ENCODE measurements around the gene LCN6. TPM values are rescaled to one million over a fixed set of nuclear protein-coding genes. Genes with fewer than 3 reads are reported as not detected.

The LCN6 gene
- total RNA-seq, 1 donor from 2014 or later = not detected

DNA sequence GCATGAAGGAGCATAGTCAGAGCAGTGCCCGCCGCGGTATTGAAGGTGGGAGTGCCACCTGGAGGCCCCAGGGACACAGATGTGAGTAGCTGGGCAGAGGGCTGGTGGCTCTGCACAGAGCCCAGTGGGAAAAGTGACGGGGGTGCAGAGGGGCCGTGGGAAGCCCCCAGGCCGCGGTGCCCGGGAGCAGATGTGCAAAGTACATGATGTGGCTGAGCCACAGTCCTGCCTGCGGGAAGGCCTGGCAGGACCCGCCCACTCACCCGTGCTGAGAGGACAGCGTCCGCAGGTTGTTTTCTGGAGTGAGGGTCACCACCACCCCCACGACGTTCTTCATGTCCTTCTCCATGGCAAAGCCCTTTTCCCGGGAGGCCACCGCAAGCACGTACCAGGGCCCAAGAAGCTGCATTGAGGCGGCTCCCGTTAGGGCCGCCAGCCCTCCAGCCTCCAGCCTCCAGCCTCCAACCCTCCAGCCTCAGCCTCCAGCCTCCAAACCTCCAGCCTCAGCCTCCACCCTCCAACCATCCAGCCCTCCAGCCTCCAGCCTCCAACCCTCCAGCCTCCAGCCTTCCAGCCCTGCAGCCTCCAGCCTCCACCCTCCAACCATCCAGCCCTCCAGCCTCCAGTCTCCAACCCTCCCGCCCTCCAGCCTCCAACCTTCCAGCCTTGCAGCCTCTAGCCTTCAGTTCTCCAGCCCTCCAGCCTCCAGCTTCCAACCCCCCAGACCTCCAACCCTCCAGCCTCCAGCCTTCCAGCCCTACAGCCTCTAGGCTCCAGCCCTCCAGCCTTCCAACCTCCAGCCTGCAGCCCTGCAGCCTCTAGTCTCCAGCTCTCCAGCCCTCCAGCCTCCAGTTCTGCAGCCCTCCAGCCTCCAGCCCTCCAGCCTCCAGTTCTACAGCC, 914 bp downstream of the LCN6 start:
- Mint-ChIP-seq H3K4me1 (ENCODE audit: low read depth, unreplicated experiment) (no peaks in the 10 kb centered on the region), H3K4me3 (ENCODE audit: unreplicated experiment) (no peak overlapping the region), H3K27me3 (ENCODE audit: low read depth, unreplicated experiment) (peaks cover 14% of the 10 kb centered on the region), H3K36me3 (ENCODE audit: low read depth, unreplicated experiment) (peaks cover 2% of the 10 kb centered on the region), H3K27ac (ENCODE audit: unreplicated experiment) (no peak overlapping the region), H3K9me3 (ENCODE audit: unreplicated experiment) (peaks cover 10% of the 10 kb centered on the region)
- H2AFZ ChIP-seq (ENCODE audit: low read depth, low read length) = no peak overlapping the region
- H4K20me1 ChIP-seq (ENCODE audit: insufficient read depth, low read length) = no peaks in the 10 kb centered on the region
- H3K27ac ChIP-seq (ENCODE audit: low read depth, low read length) = no peak overlapping the region
- no peaks in the 10 kb centered on the region for H3K36me3 ChIP-seq (ENCODE audit: insufficient read depth, low read length)
- DNase-seq (ENCODE audit: low read depth) (no peak), FAIRE-seq (no peak)
- no peak overlapping the region for H3K4me3 ChIP-seq (ENCODE audit: insufficient read depth, low read depth, low read length)
- no peaks in the 10 kb centered on the region for H3K79me2 ChIP-seq (ENCODE audit: insufficient read depth, low read length)
- H3K27me3 ChIP-seq (ENCODE audit: insufficient read depth, low read length) = peaks cover 5% of the 10 kb centered on the region
- no peak overlapping the region for H3K4me2 ChIP-seq (ENCODE audit: low read length)
- no peaks in the 10 kb centered on the region for H3K9me3 ChIP-seq (ENCODE audit: insufficient read depth, low read depth, low read length)
- TF ChIP-seq EZH2 (IDR thresholded peaks at IDR 0.05; ENCODE audit: insufficient read depth, low read length) = no peak
- TF ChIP-seq, protein P1, sequence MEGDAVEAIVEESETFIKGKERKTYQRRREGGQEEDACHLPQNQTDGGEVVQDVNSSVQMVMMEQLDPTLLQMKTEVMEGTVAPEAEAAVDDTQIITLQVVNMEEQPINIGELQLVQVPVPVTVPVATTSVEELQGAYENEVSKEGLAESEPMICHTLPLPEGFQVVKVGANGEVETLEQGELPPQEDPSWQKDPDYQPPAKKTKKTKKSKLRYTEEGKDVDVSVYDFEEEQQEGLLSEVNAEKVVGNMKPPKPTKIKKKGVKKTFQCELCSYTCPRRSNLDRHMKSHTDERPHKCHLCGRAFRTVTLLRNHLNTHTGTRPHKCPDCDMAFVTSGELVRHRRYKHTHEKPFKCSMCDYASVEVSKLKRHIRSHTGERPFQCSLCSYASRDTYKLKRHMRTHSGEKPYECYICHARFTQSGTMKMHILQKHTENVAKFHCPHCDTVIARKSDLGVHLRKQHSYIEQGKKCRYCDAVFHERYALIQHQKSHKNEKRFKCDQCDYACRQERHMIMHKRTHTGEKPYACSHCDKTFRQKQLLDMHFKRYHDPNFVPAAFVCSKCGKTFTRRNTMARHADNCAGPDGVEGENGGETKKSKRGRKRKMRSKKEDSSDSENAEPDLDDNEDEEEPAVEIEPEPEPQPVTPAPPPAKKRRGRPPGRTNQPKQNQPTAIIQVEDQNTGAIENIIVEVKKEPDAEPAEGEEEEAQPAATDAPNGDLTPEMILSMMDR (IDR thresholded peaks at IDR 0.05; ENCODE audit: insufficient read depth, low read depth, low read length) = no peak
- no peak overlapping the region for H3K9ac ChIP-seq (ENCODE audit: low read length)
- no peaks in the 10 kb centered on the region for H3K4me1 ChIP-seq (ENCODE audit: insufficient read depth, low read length)

DNA sequence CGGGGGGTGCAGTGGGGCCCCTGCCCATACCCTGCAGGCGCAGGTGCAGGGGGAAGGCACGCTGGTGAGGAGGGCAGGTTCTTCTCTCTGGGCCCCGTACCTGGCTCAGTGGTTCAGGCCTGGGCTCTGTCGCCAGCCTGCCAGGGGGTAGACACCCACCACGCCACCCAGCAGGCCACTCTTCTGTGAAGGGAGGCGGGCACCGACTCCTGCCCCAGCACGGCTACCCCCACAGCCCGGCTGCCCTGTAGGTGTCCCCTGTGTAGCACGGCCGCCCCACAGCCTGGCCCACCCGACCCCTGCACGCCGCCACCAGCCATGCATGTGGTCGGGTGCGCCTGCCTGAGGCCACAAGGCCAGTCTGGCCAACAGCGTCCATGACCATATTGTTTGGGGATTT, 1.7 kb downstream of the LCN6 start:
- H3K4me3 ChIP-seq (ENCODE audit: insufficient read depth, low read depth, low read length) = no peak overlapping the region
- H3K9ac ChIP-seq (ENCODE audit: low read length) = no peak overlapping the region
- no peak overlapping the region for H3K4me3 Mint-ChIP-seq (ENCODE audit: unreplicated experiment)
- peaks cover 4% of the 10 kb centered on the region for H3K9me3 Mint-ChIP-seq (ENCODE audit: unreplicated experiment)
- no peaks in the 10 kb centered on the region for H3K79me2 ChIP-seq (ENCODE audit: insufficient read depth, low read length)
- no peaks in the 10 kb centered on the region for H3K36me3 ChIP-seq (ENCODE audit: insufficient read depth, low read length)
- H3K36me3 Mint-ChIP-seq (ENCODE audit: low read depth, unreplicated experiment) = peaks cover 2% of the 10 kb centered on the region
- FAIRE-seq (no peak), DNase-seq (ENCODE audit: low read depth) (no peak)
- H3K27me3 ChIP-seq (ENCODE audit: insufficient read depth, low read length) = peaks cover 9% of the 10 kb centered on the region
- peaks cover 10% of the 10 kb centered on the region for H3K27me3 Mint-ChIP-seq (ENCODE audit: low read depth, unreplicated experiment)
- H3K27ac ChIP-seq (ENCODE audit: low read depth, low read length) = no peak overlapping the region
- H3K4me2 ChIP-seq (ENCODE audit: low read length) = no peak overlapping the region
- TF ChIP-seq, protein P1 (IDR thresholded peaks at IDR 0.05; ENCODE audit: insufficient read depth, low read depth, low read length) = no peak
- TF ChIP-seq EZH2 (IDR thresholded peaks at IDR 0.05; ENCODE audit: insufficient read depth, low read length) = no peak
- H2AFZ ChIP-seq (ENCODE audit: low read depth, low read length) = no peak overlapping the region
- no peak overlapping the region for H3K27ac Mint-ChIP-seq (ENCODE audit: unreplicated experiment)
- no peaks in the 10 kb centered on the region for H3K4me1 ChIP-seq (ENCODE audit: insufficient read depth, low read length)
- no peaks in the 10 kb centered on the region for H3K9me3 ChIP-seq (ENCODE audit: insufficient read depth, low read depth, low read length)
- no peaks in the 10 kb centered on the region for H3K4me1 Mint-ChIP-seq (ENCODE audit: low read depth, unreplicated experiment)
- no peaks in the 10 kb centered on the region for H4K20me1 ChIP-seq (ENCODE audit: insufficient read depth, low read length)

DNA sequence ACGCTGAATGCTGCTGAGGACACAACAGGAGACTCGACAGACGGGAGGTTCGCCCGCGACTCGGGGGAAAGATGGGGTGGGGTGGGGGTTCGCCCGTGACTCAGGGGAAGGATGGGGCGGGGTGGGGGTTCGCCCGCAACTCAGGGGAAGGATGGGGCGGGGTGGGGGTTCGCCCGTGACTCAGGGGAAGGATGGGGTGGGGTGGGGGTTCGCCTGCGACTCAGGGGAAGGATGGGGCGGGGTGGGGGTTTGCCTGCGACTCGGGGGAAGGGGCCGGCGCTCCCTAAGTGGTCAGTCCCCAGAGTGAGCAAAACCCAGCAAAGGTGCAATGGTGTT, 2.2 kb downstream of the LCN6 start:
- DNase-seq (ENCODE audit: low read depth) (no peak), FAIRE-seq (no peak)
- Mint-ChIP-seq H3K27ac (ENCODE audit: unreplicated experiment) (no peak overlapping the region), H3K9me3 (ENCODE audit: unreplicated experiment) (no peaks in the 10 kb centered on the region), H3K27me3 (ENCODE audit: low read depth, unreplicated experiment) (peaks cover 8% of the 10 kb centered on the region), H3K4me1 (ENCODE audit: low read depth, unreplicated experiment) (no peaks in the 10 kb centered on the region), H3K4me3 (ENCODE audit: unreplicated experiment) (no peak overlapping the region), H3K36me3 (ENCODE audit: low read depth, unreplicated experiment) (peaks cover 2% of the 10 kb centered on the region)
- no peak overlapping the region for H3K9ac ChIP-seq (ENCODE audit: low read length)
- no peak overlapping the region for H3K27ac ChIP-seq (ENCODE audit: low read depth, low read length)
- H3K36me3 ChIP-seq (ENCODE audit: insufficient read depth, low read length) = no peaks in the 10 kb centered on the region
- H3K27me3 ChIP-seq (ENCODE audit: insufficient read depth, low read length) = peaks cover 14% of the 10 kb centered on the region
- no peak overlapping the region for H3K4me2 ChIP-seq (ENCODE audit: low read length)
- H4K20me1 ChIP-seq (ENCODE audit: insufficient read depth, low read length) = no peaks in the 10 kb centered on the region
- H3K9me3 ChIP-seq (ENCODE audit: insufficient read depth, low read depth, low read length) = no peaks in the 10 kb centered on the region
- no peaks in the 10 kb centered on the region for H3K4me1 ChIP-seq (ENCODE audit: insufficient read depth, low read length)
- no peak overlapping the region for H2AFZ ChIP-seq (ENCODE audit: low read depth, low read length)
- H3K79me2 ChIP-seq (ENCODE audit: insufficient read depth, low read length) = no peaks in the 10 kb centered on the region
- no peak overlapping the region for H3K4me3 ChIP-seq (ENCODE audit: insufficient read depth, low read depth, low read length)
- TF ChIP-seq, protein P1 (IDR thresholded peaks at IDR 0.05; ENCODE audit: insufficient read depth, low read depth, low read length) = no peak
- TF ChIP-seq EZH2 (IDR thresholded peaks at IDR 0.05; ENCODE audit: insufficient read depth, low read length) = no peak

Measured in astrocyte (in vitro differentiated cells and primary cell).